D721Med (cell line): ENCODE results near the gene RNF5.

Source experiments
- DNase-seq: peaks from one replicate; pipeline ENCODE4 v3.0.0; 2011; ENCODE audit warnings: low spot score; ENCODE audit not compliant: insufficient read length
- FAIRE-seq: peaks from 2 replicates; lab custom pipeline; 2011; peaks lifted over from hg19 to GRCh38; lab: Jason Lieb, UNC
- TF ChIP-seq, protein P1 (sequence below): IDR thresholded peaks from 2 replicates; pipeline ENCODE4 v1.5.1; 2012; ENCODE audit warnings: mild to moderate bottlenecking, control low read depth; ENCODE audit not compliant: insufficient read depth; ENCODE audit errors: missing control alignments

The RNF5 gene, protein sequence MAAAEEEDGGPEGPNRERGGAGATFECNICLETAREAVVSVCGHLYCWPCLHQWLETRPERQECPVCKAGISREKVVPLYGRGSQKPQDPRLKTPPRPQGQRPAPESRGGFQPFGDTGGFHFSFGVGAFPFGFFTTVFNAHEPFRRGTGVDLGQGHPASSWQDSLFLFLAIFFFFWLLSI

GRCh38 chr6:32177788-32178546, at the start of gene RNF5:
Gene RNF5 (plus strand): TSS chr6:32178405. CDS start chr6:32178512, 107 bp downstream.
- FAIRE-seq (no peak), DNase-seq (peak; percentile 93)
- TF ChIP-seq, protein P1, sequence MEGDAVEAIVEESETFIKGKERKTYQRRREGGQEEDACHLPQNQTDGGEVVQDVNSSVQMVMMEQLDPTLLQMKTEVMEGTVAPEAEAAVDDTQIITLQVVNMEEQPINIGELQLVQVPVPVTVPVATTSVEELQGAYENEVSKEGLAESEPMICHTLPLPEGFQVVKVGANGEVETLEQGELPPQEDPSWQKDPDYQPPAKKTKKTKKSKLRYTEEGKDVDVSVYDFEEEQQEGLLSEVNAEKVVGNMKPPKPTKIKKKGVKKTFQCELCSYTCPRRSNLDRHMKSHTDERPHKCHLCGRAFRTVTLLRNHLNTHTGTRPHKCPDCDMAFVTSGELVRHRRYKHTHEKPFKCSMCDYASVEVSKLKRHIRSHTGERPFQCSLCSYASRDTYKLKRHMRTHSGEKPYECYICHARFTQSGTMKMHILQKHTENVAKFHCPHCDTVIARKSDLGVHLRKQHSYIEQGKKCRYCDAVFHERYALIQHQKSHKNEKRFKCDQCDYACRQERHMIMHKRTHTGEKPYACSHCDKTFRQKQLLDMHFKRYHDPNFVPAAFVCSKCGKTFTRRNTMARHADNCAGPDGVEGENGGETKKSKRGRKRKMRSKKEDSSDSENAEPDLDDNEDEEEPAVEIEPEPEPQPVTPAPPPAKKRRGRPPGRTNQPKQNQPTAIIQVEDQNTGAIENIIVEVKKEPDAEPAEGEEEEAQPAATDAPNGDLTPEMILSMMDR = no peak

DNA sequence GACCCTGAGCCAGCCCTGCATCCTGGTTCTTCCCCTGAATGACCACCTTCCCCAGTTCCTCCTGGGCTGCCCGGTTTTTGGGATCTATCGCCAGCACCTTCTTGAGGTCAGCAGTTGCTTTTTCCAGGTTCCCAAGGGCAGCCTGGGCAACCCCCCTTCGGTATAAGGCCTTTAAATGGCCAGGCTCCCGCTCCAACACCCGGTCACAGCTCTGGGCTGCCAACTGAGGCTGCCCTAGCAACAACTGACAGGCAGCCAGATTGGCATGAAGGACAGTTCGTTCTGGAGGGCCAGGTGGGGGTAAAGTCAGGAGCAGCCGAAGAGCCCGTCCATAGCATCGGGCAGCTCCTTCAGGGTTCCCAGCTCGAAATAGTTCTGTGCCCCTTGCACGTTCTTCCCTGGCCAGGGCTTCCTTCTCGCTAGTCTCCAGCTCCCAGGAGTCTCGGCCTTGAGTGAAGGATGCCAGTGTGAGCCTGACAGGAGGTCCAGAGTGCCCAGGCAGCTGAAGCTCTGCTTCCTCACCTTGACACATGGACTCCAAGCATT, 49.4 kb upstream of the RNF5 start:
- DNase-seq = no peak
- TF ChIP-seq, protein P1 = no peak
- FAIRE-seq = no peak

- FAIRE-seq (no peak), DNase-seq (no peak)
- TF ChIP-seq, protein P1 = no peak
These were observed 48.7 kb upstream of the RNF5 start for GRCh38 chr6:32129297-32130088.

GRCh38 chr6:32131439-32131948, 46.7 kb upstream of the RNF5 start:
- TF ChIP-seq, protein P1 = no peak
- FAIRE-seq (no peak), DNase-seq (no peak)

DNA sequence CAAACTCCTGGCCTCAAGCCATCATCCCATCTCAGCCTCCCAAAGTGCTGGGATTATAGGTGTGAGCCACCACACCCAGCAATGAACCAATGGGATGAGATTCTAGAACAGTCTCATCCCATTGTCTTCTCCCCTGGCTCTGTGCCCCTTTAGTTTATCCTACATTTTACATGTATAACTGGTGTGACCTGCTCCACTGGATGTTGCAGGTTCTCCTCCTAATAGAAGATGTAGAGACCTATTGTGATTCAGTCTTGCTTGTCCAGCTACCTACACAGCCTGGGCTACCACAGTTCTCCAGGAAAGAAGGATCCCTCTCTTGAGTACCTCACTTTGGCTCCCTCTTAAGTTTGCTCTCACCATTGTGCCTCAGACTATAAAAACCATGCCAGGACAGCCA, 46.1 kb upstream of the RNF5 start:
- DNase-seq = no peak
- TF ChIP-seq, protein P1 = no peak
- FAIRE-seq = no peak

- FAIRE-seq (no peak), DNase-seq (no peak)
- TF ChIP-seq, protein P1 = no peak
These were observed 44.4 kb upstream of the RNF5 start for GRCh38 chr6:32133786-32134185.
